GM21737 (cell line): ENCODE results near the gene CEP85L.

Experiments
- ATAC-seq: cut with Tn5 transposase; IDR thresholded peaks from one replicate; pipeline ENCODE4 v1.9.1; 2021; ENCODE audit warnings: mild to moderate bottlenecking, moderate library complexity; ENCODE audit not compliant: unreplicated experiment

Gene CEP85L

DNA sequence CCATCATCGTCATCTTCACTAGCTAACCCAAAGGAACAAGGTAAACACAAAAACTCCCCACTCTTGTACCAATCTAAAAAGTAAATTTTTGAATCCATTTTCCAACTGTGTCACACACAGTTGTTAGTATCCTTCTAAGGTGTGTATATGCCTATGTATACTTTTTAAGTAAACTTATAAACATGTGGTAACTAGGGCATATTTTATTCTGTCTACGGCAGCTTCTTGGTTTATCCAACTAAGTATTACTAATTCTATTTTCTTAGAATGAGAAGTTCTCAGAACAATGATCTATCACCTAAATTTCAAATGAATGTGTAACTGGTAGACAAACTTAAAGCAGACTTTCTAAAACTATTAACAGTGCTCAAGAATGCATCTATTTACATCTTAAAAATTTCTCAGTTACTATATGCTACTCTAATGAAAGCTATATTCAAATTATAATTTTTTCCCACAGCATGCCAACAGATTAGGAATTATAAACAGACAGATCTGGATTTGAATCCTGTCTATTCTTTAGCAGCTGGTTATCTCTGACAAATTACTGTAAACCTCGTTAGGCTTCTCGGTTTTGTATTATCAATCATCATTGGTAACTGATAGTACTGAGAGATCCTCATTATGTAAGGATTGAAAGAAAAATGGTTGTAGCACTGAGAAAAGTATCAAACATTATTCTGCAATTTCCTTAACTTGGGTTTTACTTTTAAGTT lies 105.1 kb downstream of the CEP85L start:
- ATAC-seq: no peak

DNA sequence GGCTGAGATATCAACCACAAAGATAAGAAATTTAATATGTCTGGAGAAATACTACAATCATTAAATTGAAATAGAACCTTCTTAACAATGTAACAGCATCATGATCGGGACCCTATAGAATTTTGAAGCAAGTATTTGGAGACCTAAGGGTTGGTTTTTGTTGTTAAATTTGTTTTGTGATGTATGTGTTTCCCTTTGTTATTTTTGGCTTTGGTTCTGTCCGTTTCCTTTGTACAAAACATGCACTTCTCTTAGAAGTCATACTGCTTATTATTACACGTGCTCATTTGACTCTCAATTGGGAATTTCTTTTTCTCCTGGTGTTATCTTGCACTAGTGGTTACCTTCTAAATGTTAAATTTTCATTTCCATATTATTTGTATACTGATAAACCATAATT lies 107.3 kb downstream of the CEP85L start:
- no peak for ATAC-seq

DNA sequence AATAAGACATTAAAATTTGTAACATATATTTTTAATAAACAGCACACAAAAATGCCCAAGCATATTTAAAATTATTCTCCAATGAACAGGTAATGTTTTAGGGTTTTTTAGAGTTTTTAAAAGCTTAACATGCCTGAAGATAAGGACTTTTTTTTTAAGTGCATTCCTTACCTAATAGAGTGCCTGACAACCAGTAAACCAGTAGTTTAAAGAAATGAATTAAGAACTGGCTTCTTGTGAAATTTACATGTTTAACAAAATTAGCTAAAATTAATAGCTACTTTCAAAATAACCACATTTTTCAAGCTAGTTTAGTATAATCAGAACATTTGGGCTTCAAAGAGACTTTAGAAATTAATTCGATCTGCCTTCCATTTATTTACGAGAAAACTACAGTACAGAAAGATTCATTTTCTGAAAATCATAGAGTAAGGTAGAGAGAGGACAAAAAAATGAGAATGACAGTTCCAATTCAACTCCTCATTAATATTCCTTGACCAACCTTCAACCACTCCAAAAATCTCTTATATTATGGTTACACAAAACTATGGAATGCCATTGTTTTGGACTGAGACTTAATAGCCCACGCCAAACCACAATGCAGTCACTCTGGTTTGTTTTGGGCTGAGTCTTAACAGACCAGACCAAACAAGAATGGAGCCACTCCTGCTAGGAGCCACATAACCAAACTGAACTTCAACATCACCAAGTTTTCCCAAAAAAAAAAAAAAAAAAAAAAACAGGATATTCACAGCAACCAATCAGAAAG lies 109.0 kb downstream of the CEP85L start:
- no peak for ATAC-seq

DNA sequence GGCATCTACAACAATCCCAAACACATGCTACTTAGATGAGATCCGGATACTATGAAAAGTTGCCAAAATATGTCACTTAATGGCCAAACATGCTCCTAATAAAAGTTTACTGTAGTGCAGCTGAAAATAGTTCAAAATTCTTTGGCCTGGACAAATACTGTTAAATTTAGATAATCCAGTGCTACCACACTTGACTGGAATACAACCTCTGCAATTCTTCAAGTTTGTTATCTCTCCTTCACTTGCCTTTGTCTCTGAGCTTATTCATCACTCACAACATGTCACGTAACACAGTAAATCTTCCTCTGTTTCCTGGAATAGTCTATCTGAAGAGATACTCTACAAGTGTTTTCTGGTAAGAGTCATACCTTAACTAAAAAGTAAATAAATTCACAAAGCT lies 113.8 kb downstream of the CEP85L start:
- no peak for ATAC-seq

DNA sequence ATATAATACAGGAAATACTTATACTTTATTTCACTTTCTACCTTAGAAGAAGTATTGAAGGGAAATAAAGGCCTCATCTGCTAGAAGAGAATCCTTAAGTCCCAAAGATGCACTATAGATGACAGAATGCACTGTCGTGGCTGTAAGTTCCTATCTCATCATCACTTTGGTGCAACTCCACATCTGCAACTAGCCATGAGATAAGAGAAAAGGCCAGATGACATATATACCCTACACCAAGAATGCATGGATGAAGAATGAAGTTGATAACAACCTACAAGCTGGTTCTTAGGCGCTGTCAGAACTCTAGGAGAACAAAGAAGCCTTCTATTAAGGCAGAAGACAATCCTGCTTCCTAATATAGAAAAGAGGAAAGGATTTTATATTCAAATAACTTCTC lies 114.9 kb downstream of the CEP85L start:
- no peak for ATAC-seq

DNA sequence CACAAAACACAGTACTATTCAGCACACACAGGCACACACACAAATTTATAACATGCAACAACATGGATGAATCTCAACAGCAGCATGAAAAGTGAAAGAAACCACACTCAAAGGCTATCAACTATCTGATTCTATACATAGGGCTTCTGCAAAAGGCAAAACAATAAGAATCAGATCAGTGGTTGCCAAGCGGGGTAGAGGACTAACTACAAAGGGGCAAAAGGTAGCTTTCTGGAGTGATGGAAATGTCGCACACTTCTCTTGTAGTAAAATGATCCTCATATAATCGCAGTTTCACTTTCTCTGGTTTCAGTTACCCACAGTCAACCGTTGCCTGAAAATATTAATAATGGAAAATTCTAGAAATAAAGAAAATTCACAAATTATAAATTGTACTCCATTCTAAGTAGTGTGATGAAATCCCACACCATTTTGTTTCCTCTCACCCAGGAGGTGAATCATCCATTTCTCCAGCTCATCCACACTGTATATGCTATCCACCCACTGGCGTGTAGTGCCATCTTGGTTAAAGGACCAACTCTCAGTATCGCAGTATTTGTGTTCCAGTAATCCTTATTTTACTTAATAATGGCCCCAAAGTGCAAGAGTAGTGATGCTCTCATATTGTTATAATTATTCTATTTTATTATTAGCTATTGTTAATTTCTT lies 116.1 kb downstream of the CEP85L start:
- ATAC-seq: no peak

DNA sequence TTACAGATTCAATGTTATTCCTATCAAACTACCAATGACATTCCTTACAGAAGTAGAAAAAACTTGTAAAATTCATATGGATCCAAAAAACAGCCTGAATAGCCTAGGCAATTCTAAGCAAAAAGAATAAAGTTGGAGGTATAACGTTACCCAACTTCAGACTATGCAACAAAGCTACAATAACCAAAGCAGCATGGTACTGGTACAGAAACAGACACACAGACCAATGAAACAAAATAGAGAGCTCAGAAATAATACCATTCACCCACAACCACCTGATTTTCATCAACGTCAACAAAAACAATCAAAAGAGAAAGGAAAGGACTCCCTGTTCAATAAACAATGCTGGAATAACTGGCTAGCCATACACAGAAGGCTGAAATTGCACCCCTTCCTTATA lies 120.4 kb downstream of the CEP85L start:
- ATAC-seq: no peak

DNA sequence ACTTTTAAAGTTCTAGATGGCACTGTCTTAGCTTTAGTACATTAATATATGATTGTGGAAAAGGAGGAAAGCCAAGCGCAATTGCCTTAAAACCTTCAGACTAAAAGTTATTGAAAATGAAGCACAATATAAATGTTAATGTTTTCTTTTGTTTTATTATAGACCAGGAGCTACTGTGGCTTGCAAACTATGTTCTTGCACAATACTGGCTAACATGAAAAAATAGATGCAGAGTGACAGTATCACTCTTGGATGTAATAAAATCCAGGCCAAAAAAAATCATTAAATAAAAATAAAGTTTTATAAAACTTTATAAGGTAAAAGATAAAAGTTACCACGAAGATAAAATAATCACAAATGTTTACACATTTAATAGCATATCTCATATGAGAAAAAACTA lies 121.6 kb downstream of the CEP85L start:
- no peak for ATAC-seq

DNA sequence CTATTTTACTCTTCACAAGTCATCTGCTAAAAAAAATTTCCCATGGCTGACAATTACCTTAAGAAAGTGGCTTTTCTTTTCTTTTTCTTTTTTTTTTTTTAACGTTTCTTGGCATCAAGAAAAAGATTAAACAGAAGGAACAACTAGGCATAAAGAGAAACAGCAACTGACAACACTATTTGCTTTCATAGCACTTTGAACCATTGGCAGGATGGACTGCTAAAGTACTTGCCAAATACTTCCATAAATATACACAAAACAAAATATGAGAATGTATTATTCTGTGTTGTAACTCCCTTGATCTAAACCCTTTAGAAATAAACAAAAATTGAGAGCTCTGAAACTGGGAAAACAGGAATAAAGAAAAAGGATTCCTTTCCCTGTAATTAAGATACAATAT lies 123.3 kb downstream of the CEP85L start:
- ATAC-seq: no peak

DNA sequence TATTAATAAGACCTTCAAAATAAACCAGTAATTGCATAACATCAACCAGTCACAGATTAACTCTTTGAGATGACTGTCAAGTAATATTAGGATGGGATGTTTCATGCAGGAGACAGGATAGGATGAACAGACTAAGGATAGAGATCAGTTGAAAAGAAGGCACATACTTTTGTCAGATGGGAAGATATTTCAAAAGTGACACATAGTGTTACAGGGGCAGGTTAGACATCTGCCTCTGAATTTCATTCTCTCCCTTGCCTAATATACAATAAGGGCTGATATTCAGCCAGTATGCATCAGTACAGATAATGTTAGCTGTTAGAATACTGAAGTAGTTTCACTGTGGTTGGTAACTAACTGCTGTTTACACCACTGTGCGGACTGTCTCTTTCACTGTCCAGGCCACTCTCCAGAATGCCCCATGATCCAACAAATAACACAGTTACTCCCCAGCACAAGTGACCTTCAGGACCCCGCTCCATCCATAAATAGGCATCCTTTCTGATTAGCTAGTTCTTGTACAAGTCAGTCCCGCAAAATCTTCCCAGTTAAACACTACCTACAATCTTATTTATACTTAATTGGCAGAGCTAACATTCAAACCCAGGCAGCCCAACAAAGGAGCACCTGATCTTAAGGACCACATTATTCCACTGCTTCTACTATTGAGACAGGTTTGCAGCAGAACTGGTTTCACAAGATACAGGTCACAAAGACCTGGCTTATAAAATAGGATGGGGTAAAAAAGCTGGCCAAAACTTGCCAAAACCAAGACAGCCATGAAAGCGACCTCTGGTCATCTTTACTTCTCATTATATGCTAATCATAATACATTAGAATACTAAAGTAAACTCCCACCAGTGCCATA lies 125.2 kb downstream of the CEP85L start:
- no peak for ATAC-seq

DNA sequence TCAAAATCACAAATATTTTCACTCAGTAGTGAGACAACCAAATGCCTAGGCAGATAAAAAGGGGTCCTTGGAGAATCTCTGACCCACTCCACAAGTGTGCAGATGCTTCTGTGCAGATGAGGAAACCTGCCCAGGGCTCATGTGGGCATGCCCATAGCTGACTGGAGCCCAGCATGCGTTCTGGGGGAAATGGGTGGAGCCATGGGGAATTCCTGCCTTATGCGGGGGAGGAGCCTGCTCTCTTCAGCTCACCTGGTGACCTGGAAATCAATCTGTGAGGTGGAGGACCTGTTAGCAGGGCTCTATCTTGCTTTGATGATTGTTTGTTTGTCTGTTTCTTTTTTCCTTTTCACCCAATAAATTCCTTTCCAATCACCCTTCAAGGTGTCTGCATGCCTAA lies 126.7 kb downstream of the CEP85L start:
- ATAC-seq: no peak

DNA sequence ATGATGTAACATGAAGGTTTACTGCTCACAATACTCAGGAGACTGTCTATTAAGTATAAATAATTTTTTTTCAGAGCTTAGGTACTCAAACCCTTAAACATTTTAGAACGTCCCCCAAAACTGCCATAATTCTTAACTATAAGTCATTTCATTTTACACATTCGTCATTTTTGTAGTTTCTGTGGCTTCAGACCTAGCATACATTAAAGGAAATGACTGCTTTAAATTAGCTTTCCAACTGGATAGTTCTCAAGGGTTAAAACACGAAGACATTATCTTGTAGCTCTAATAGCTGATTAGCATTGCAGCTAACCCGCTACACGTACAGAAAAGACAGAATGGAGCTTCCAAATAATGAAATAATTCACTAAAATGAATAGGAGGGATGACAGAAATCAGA lies 128.2 kb downstream of the CEP85L start:
- no peak for ATAC-seq

DNA sequence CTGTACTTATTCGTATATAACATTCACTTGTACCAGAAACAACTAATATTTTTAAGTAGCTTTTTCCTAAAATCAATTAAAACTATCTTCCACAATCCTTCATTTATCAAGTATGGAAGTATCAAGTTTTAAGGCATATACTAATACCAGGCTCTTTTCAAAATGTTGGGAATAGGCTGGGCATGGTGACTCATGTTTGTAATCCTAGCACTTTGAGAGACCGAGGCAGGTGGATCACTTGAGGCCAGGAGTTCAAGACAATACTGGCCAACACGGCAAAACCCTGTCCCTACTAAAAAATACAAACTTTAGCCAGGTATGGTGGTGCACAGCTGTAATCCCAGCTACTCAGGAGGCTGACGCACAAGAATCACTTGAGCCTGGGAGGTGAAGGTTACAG lies 129.0 kb downstream of the CEP85L start:
- ATAC-seq: no peak

DNA sequence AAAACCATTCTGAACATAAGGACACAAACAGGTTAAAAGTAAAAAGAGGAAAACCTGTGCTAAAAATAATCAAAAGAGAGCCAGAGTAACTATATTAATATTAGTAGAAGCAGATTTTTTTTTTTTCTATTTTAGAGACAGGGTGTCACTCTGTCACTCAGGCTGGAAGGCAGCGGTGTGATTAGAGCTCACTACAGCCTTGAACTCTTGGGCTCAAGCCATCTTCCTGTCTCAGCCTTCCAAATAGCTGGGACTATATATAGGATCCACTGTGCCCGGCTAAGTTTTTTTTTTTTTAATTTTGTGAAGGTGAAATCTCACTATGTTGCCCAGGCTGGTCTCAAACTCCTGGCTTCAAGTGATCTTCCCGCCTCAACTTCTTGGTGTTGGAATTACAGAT lies 136.7 kb downstream of the CEP85L start:
- no peak for ATAC-seq

DNA sequence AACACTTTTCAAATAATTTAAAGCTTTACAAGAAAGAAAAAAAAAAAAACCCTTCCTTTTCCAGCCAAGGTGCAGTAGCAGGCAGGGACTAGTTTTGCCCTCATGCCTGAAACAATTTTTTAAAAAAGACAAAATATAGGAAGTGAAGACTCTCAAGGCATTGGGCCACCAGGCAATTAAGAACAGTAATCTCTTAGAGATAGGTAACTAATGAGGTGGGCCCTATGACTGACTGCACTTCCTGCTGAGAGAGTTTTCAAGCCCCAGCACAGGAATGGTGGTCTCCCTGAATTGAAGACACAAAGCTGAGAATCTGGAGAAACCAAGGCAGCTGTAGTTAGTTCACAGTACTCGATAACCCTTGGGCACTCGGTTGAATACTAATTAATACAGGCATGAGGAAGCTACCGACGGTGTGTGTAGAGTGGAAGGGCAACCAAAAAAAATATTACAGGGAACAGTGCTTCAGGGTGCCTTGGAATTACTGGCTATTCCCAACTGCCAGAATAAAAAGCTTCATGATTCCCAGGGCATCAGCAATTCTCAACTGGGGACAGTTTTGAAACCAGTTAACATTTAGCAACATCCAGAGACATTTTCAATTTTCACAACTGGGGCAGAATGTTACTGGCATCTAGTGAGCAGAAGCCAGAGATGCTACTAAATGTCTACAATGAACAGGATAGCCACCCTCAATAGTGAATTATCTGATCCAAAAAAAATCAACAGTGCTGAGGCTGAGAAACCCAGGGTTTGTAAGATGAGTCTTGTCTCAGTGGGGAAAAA lies 139.3 kb downstream of the CEP85L start:
- no peak for ATAC-seq

DNA sequence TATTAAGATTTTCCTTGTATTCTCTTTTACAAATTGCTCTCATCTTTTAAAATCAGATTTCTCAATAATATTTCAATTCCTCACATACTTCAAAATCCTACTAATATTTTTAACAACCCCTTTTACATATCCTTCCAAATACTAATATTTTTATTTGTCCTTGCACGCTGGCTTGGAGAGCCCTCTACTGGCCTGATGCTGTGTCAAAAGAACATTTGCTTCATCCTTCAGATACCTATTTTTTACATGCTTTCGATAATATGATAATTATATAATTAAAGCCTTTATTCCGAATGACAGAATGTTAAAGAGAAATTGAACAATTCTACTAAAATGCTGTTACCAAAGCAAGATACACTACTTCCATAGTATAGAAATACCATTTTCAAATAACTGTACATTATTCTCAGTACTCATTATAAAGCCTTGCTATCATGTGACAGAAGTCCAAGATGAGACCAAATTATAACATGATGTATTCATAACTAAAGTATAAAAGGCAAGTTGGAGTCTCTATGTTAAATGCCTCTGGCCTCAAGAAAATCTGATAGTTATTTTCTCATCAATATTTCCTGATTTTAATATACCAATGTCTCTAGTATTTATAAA lies 142.3 kb downstream of the CEP85L start:
- ATAC-seq: no peak

DNA sequence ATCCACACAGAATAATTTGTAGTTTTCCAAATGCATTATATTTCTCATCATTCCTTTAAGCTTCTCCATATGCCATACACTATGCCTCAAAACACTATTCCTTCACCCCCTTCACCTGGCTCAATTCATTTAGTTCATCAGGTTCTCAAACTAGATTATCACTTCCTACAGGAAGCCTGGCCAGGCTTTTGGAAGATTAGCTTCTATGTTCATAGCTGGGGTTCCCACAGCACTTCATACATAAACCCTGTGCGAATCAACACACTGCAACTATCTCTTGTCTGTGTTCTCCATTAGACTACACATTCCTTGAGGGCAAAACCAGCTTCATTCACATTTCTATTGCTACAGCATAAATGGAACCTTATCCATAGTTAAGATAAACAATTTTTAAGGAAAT lies 143.8 kb downstream of the CEP85L start:
- no peak for ATAC-seq

DNA sequence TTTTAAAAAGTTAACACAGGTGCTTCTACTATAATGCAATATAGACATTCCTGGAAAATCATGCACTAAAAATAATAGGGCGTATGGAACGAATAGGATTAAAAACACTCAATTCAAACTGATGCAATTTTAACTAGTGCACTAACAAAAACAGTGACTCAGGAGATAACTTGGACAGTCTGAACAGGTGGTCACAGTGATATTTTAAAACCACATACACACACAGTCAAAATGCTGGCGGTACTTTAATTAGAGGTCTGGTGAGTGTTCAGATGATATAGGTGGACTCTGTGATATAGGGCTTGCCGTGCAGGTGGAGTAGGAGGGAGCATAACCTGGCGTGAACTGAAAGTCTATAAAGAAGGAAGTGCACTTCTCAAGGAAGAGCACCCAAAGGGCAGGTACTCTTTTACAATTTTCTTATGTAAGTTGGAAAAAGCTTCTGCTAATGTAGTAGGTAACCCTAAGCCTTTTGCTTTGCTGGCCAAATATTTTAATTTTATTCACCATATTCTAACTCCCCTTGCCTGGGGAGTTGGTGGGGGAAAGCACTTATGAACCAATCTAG lies 145.2 kb downstream of the CEP85L start:
- no peak for ATAC-seq

DNA sequence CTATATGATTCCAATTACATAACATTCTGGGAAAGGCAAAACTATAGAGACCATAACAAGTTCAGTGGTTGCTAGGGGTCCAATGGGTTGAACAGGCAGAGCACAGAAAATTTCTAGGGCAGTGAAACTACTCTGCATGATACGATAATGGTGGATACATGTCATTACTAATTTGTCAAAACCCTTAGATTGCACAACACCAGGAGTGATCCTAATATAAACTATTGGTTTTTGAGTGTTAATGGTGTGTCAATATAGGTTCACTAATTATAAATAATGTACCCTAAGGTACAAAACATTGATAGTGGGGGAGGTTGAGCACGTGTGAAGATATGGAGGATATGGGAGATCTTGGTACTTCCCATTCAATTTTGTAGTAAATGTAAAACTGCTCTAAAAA lies 145.7 kb downstream of the CEP85L start:
- ATAC-seq: no peak

DNA sequence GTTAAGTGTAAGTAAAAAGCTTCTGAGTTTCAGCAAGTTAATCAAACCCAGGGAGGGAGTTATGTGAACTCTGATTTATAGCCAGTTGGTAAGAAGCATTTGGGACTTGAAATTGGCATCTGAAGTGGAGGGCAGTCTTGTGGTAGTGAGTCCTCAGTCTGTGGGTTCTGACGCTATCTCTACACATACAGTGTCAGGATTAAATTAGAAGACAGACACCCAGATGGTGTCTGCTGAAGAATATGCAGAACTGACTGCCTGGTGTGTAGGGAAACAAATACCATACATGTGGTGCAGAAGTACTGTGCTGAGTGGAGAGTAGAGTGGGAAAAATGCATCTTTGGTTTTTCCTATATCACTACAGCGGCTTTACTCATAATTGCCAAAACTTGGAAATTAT lies 146.8 kb downstream of the CEP85L start:
- no peak for ATAC-seq
